ENCODE data around the gene NOC2L.
"Not testable (repeated sequence)": the region's sequence is repeated elsewhere in the genome, so short reads cannot be mapped to it uniquely, and the experiment has no call there.

GRCh38 chr1:994546-994945 lies 35.5 kb upstream of the NOC2L start:
- TF ChIP-seq EP300, CTCF, POLR2A (IDR thresholded peaks at IDR 0.05): not testable (repeated sequence)

Data from ovary (tissue), 3 donors.